ENCODE data around the gene SOHLH2.

Gene SOHLH2

DNA sequence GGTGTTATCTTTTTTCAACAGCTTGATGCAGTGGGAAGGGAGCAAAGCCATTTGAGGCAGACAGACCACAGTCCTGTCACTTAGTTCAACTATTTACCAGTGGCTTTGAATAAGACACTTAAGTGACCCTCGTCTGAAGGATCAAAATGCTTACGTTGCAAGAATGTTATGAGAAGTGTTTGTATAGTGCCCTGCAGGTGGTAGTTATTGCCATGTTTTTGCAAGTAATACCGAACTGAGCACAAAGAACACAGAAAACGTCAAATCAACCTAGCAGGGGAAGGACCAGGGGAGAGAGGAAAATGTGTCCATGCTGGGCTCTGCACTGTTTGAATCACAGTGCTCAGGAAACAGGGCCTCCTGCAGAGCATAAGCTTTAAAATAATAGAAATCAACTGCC, 2.8 kb downstream of the SOHLH2 start:
- H3K4me3 ChIP-seq (replicated peaks; ENCODE audit: insufficient read depth, low read length): no peak overlapping the region
- TF ChIP-seq GABPA (IDR thresholded peaks at IDR 0.05; ENCODE audit: low read depth): no peak
- H3K27ac ChIP-seq (replicated peaks): no peak overlapping the region
- DNase-seq (ENCODE audit: low read depth in 1 of 2, low spot score in 1 of 2): no peak
- H3K27me3 ChIP-seq (ENCODE audit: insufficient read depth, poor library complexity, severe bottlenecking): no peaks in the 10 kb centered on the region

DNA sequence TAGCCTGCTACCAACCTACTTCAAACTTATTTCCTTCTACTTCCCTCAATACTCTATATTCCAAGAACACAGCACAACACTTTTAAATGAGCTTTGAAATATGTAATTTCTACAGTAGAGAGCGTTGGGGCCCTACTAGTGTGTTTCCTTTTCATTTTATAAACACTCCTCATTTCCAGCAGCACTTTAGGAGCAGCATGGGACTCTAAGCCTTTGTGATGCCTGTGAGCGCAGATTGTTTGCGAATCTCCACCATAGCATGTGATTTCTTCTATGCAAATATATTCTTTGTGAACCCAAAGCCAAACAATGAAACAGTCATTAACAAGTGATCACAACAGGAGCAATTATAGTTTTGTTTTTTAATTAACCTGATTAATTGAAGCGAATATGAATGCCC, 3.6 kb downstream of the SOHLH2 start:
- DNase-seq (ENCODE audit: low read depth in 1 of 2, low spot score in 1 of 2): no peak
- Histone ChIP-seq H3K4me3 (replicated peaks; ENCODE audit: insufficient read depth, low read length) (no peak overlapping the region), H3K27ac (replicated peaks) (no peak overlapping the region), H3K27me3 (ENCODE audit: insufficient read depth, poor library complexity, severe bottlenecking) (no peaks in the 10 kb centered on the region)
- TF ChIP-seq GABPA (IDR thresholded peaks at IDR 0.05; ENCODE audit: low read depth) (no peak), SPI1 (IDR thresholded peaks at IDR 0.05; ENCODE audit: borderline replicate concordance, low read depth) (no peak), POLR2AphosphoS5 (IDR thresholded peaks at IDR 0.05; ENCODE audit: low read depth) (no peak)
- TF ChIP-seq, protein P1, sequence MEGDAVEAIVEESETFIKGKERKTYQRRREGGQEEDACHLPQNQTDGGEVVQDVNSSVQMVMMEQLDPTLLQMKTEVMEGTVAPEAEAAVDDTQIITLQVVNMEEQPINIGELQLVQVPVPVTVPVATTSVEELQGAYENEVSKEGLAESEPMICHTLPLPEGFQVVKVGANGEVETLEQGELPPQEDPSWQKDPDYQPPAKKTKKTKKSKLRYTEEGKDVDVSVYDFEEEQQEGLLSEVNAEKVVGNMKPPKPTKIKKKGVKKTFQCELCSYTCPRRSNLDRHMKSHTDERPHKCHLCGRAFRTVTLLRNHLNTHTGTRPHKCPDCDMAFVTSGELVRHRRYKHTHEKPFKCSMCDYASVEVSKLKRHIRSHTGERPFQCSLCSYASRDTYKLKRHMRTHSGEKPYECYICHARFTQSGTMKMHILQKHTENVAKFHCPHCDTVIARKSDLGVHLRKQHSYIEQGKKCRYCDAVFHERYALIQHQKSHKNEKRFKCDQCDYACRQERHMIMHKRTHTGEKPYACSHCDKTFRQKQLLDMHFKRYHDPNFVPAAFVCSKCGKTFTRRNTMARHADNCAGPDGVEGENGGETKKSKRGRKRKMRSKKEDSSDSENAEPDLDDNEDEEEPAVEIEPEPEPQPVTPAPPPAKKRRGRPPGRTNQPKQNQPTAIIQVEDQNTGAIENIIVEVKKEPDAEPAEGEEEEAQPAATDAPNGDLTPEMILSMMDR (IDR thresholded peaks at IDR 0.05; ENCODE audit: insufficient read depth, low read length): no peak
- TF ChIP-seq, protein P2, sequence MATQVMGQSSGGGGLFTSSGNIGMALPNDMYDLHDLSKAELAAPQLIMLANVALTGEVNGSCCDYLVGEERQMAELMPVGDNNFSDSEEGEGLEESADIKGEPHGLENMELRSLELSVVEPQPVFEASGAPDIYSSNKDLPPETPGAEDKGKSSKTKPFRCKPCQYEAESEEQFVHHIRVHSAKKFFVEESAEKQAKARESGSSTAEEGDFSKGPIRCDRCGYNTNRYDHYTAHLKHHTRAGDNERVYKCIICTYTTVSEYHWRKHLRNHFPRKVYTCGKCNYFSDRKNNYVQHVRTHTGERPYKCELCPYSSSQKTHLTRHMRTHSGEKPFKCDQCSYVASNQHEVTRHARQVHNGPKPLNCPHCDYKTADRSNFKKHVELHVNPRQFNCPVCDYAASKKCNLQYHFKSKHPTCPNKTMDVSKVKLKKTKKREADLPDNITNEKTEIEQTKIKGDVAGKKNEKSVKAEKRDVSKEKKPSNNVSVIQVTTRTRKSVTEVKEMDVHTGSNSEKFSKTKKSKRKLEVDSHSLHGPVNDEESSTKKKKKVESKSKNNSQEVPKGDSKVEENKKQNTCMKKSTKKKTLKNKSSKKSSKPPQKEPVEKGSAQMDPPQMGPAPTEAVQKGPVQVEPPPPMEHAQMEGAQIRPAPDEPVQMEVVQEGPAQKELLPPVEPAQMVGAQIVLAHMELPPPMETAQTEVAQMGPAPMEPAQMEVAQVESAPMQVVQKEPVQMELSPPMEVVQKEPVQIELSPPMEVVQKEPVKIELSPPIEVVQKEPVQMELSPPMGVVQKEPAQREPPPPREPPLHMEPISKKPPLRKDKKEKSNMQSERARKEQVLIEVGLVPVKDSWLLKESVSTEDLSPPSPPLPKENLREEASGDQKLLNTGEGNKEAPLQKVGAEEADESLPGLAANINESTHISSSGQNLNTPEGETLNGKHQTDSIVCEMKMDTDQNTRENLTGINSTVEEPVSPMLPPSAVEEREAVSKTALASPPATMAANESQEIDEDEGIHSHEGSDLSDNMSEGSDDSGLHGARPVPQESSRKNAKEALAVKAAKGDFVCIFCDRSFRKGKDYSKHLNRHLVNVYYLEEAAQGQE (IDR thresholded peaks at IDR 0.05; ENCODE audit: insufficient replicate concordance, low read depth): no peak

DNA sequence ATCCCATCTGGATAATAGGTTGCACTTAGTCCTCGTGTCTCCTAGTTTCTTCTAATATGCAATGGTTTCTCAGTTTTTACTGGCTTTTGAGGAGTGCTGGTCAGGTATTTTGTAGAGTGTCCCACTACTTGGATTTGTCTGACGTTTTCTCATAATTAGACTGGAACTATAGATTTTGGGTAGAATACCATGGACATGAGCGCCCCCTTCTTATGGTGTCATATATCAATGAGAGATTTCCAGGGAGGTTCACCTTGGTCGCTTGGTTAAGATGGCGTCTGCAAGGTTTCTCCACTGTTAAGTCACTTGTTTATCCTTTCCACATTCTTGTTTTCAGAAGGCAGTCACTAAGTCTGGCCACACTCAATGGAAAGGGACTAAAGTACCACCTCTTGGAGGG, 6.7 kb downstream of the SOHLH2 start:
- DNase-seq (ENCODE audit: low read depth in 1 of 2, low spot score in 1 of 2): no peak
- TF ChIP-seq SPI1 (IDR thresholded peaks at IDR 0.05; ENCODE audit: borderline replicate concordance, low read depth) (no peak), GABPA (IDR thresholded peaks at IDR 0.05; ENCODE audit: low read depth) (no peak), POLR2AphosphoS5 (IDR thresholded peaks at IDR 0.05; ENCODE audit: low read depth) (no peak)
- TF ChIP-seq, protein P1 (IDR thresholded peaks at IDR 0.05; ENCODE audit: insufficient read depth, low read length): no peak
- no peak overlapping the region for H3K27ac ChIP-seq (replicated peaks)
- no peak overlapping the region for H3K4me3 ChIP-seq (replicated peaks; ENCODE audit: insufficient read depth, low read length)
- H3K27me3 ChIP-seq (ENCODE audit: insufficient read depth, poor library complexity, severe bottlenecking): no peaks in the 10 kb centered on the region

DNA sequence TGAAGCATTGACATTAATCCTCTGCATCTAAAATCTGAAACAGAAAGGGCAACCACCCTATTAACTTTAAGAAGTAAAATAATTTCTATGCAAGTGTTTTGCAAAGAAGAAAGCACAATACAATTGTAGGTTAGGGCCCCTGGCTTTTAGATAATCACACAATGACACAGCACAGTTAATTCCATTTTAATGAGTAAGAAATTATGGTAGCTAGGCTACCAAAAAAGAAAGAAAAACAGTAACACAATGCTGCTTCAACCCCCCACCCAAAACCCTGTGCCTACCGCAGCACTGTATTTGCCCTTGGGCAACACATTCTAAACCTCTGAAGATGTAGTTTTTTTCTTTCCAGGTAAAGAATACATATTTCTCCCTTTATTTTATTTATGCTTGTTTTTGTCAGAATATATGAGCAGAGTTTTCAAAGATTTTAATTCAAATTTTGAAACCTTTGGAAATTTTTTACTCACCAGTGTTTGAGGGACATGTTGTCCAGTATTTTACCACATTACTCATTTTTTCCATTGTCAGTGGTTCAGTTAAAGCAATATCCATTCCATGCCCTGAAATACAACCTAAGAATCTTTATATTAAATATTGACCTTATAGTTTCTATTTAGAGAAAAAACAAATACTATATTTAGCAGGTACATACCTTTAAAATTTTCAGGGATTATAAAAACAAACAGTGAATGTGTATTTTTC, 21.1 kb downstream of the SOHLH2 start:
- H3K27ac ChIP-seq (replicated peaks): no peak overlapping the region
- DNase-seq (ENCODE audit: low read depth in 1 of 2, low spot score in 1 of 2): no peak
- TF ChIP-seq, protein P1 (IDR thresholded peaks at IDR 0.05; ENCODE audit: insufficient read depth, low read length): no peak
- TF ChIP-seq SPI1 (IDR thresholded peaks at IDR 0.05; ENCODE audit: borderline replicate concordance, low read depth): no peak
- H3K4me3 ChIP-seq (replicated peaks; ENCODE audit: insufficient read depth, low read length): no peak overlapping the region
- H3K27me3 ChIP-seq (ENCODE audit: insufficient read depth, poor library complexity, severe bottlenecking): no peaks in the 10 kb centered on the region

DNA sequence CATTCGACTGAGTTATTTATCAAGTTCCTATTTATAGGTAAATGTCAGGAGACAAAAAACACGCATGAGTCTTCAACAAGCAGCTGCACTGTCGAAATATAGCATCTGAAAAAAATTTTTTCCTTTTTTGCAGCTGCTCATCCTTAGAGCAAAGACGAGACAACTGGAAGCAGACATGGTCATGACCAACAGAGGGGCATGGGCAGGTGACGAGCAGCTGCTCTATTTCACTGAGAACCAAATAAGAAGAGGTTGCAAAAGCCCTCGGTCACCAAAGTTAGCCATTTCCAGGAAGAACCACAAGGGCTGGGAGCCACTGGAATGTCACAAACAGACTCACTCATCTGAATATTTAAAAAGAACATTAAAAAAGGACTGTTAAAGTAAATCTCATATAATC, 22.2 kb downstream of the SOHLH2 start:
- DNase-seq (ENCODE audit: low read depth in 1 of 2, low spot score in 1 of 2): no peak
- H3K27me3 ChIP-seq (ENCODE audit: insufficient read depth, poor library complexity, severe bottlenecking): no peaks in the 10 kb centered on the region
- no peak for TF ChIP-seq SPI1 (IDR thresholded peaks at IDR 0.05; ENCODE audit: borderline replicate concordance, low read depth)
- H3K27ac ChIP-seq (replicated peaks): no peak overlapping the region
- no peak overlapping the region for H3K4me3 ChIP-seq (replicated peaks; ENCODE audit: insufficient read depth, low read length)
